Mesendoderm (in vitro differentiated cells): ENCODE measurements around the gene TRIM24. TPM values are rescaled to one million over a fixed set of nuclear protein-coding genes. Genes with fewer than 3 reads are reported as not detected.
"Not testable (repeated sequence)": the region's sequence is repeated elsewhere in the genome, so short reads cannot be mapped to it uniquely, and the experiment has no call there.

Source experiments
- DNase-seq: peaks from one replicate; pipeline ENCODE4 v3.0.0; 2013
- H2AK5ac ChIP-seq: 2 replicates; pipeline ENCODE4 v1.6.1; 2013; ENCODE audit warnings: low read length, inconsistent platforms
- H2BK120ac ChIP-seq: 2 replicates; pipeline ENCODE4 v1.6.1; 2013; ENCODE audit warnings: low read depth, mild to moderate bottlenecking, low read length, moderate library complexity, mixed read lengths
- H2BK15ac ChIP-seq: replicated peaks from 2 replicates; pipeline ENCODE4 v1.6.1; 2013; ENCODE audit warnings: low read depth, mild to moderate bottlenecking, moderate library complexity
- H2BK5ac ChIP-seq: 2 replicates; pipeline ENCODE4 v1.6.1; 2013; ENCODE audit warnings: low read length, inconsistent platforms
- H3K18ac ChIP-seq: 2 replicates; pipeline ENCODE4 v1.6.1; 2013; ENCODE audit warnings: mild to moderate bottlenecking, low read length, mixed read lengths
- H3K23ac ChIP-seq: one replicate; pipeline ENCODE4 v1.6.1; 2013; ENCODE audit warnings: low read length
- H3K27ac ChIP-seq: 2 replicates; pipeline ENCODE4 v1.5.1; 2013; ENCODE audit warnings: low read depth, mild to moderate bottlenecking, inconsistent platforms, low read length, moderate library complexity
- H3K27me3 ChIP-seq: 2 replicates; pipeline ENCODE4 v1.6.1; 2013; ENCODE audit warnings: low read length, control low read depth, mild to moderate bottlenecking, inconsistent platforms; ENCODE audit not compliant: insufficient read depth, poor library complexity
- H3K36me3 ChIP-seq: 2 replicates; pipeline ENCODE4 v1.6.1; 2013; ENCODE audit warnings: low read length, inconsistent platforms; ENCODE audit not compliant: control insufficient read depth, insufficient read depth
- H3K4ac ChIP-seq: one replicate; pipeline ENCODE4 v1.6.1; 2013; ENCODE audit warnings: low read depth, mild to moderate bottlenecking, low read length, moderate library complexity
- H3K4me1 ChIP-seq: 2 replicates; pipeline ENCODE4 v1.6.1; 2013; ENCODE audit warnings: low read depth, low read length, inconsistent platforms; ENCODE audit not compliant: control insufficient read depth
- H3K4me2 ChIP-seq: 2 replicates; pipeline ENCODE4 v1.6.1; 2013; ENCODE audit warnings: low read length
- H3K4me3 ChIP-seq: 2 replicates; pipeline ENCODE4 v1.5.1; 2013; ENCODE audit warnings: mild to moderate bottlenecking, low read length
- H3K56ac ChIP-seq: one replicate; pipeline ENCODE4 v1.6.1; 2013; ENCODE audit warnings: low read length
- H3K79me1 ChIP-seq: 2 replicates; pipeline ENCODE4 v1.6.1; 2013; ENCODE audit warnings: low read length, inconsistent platforms
- H3K79me2 ChIP-seq: 2 replicates; pipeline ENCODE4 v1.6.1; 2013; ENCODE audit warnings: mild to moderate bottlenecking, low read length; ENCODE audit not compliant: control insufficient read depth, insufficient read depth
- H3K9ac ChIP-seq: 2 replicates; pipeline ENCODE4 v1.6.1; 2013; ENCODE audit warnings: low read length, inconsistent platforms
- H4K5ac ChIP-seq: one replicate; pipeline ENCODE4 v1.6.1; 2013; ENCODE audit warnings: low read length
- H4K8ac ChIP-seq: one replicate; pipeline ENCODE4 v1.6.1; 2013; ENCODE audit warnings: low read depth, mild to moderate bottlenecking, control low read depth, low read length, moderate library complexity
- WGBS: extraction: QIAGEN DNeasy Blood & Tissue Kit; methylation state at CpG from one replicate; pipeline ENCODE4 v1.1.7; 2013; ENCODE audit warnings: low lambda C conversion rate, missing lambda C conversion rate; ENCODE audit not compliant: insufficient coverage; ENCODE audit errors: extremely low coverage; 5-methylcytosine and 5-hydroxymethylcytosine counted together
- polyA plus RNA-seq, 2 experiments: library from polyadenylated mRNA; stranded (reverse); fragments of 200-250 nt; gene quantifications; one replicate each; pipeline ENCODE4 v1.2.3, GENCODE V29; 2013

The TRIM24 gene
- 66.2 TPM for polyA plus RNA-seq (2013, experiment 1 of 2)
- 67.2 TPM for polyA plus RNA-seq (2013, experiment 2 of 2)

DNA sequence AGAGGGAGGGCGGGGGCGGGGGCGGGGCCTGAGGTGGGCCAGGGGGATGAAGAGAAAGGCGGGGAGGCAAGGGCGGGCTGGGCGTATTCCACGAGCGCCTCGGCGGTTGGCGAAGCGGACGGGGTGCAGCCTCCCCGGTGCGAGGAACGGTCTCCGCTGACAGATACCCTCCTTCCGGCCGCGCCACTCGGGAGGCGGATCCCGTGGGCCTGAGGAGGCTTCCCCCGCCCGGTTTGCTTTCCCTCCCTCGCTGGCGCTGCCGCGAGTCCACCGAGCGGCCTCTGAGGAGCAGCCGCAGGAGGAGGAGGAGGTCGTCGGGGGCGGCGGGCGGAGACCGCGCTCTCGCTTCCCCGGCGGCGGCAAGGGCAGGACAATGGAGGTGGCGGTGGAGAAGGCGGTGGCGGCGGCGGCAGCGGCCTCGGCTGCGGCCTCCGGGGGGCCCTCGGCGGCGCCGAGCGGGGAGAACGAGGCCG is at the start of gene TRIM24:
TRIM24 (plus strand) TSS at position 84 of the 473 bp plus-strand sequence; CDS start at position 374, 290 bp downstream.
- no peak within 1 kb of the TSS for H2BK15ac ChIP-seq
- peak within 1 kb of the TSS; percentile 75 for H2BK120ac ChIP-seq
- H3K27ac ChIP-seq, result peak within 1 kb of the TSS; percentile 99
- no peaks in the 10 kb centered on the region for H3K27me3 ChIP-seq
- H3K36me3 ChIP-seq, result no peaks in the 10 kb centered on the region
- no peak within 1 kb of the TSS for H4K5ac ChIP-seq
- peak within 1 kb of the TSS; percentile 92 for H3K4me3 ChIP-seq
- H3K4ac ChIP-seq, result peak within 1 kb of the TSS; percentile 75
- peak within 1 kb of the TSS; percentile 95 for H3K18ac ChIP-seq
- no peak within 1 kb of the TSS for H2AK5ac ChIP-seq
- no CpG with 5 or more reads among the region's 59 CpGs for WGBS
- peak within 1 kb of the TSS; percentile 70 for H4K8ac ChIP-seq
- no peak for DNase-seq
- H3K79me2 ChIP-seq, result peaks cover 39% of the 10 kb centered on the region
- H3K9ac ChIP-seq, result peak within 1 kb of the TSS; percentile 93
- H3K4me1 ChIP-seq, result peaks cover 4% of the 10 kb centered on the region
- H3K56ac ChIP-seq, result peak within 1 kb of the TSS; percentile 92
- no peaks in the 10 kb centered on the region for H3K79me1 ChIP-seq
- H2BK5ac ChIP-seq, result peak within 1 kb of the TSS; percentile 91
- no peak within 1 kb of the TSS for H3K23ac ChIP-seq
- peak within 1 kb of the TSS; percentile 30 for H3K4me2 ChIP-seq

DNA sequence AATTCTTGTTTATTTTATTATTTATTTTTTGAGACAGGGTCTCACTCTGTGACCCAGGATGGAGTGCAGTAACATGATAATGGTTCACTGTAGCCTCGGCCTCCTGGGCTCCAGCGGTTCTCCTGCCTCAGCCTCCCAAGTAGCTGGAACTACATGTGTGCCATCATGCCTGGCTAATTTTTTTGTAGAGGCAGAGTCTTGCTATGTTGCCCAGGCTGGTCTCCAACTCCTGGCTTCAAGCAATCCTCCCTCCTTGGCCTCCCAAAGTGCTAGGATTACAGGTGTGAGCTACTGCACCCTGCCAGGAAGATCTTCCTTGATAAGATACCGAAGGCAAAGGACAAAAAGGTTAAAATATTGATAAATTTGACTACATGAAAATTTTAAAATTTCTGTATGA is 48.0 kb upstream of the TRIM24 start:
- H3K4ac ChIP-seq, H3K27ac ChIP-seq, H2BK5ac ChIP-seq, H3K36me3 ChIP-seq, H3K23ac ChIP-seq, H3K79me1 ChIP-seq, H3K79me2 ChIP-seq, H3K9ac ChIP-seq, H3K18ac ChIP-seq, H2AK5ac ChIP-seq, DNase-seq, H3K56ac ChIP-seq, H3K4me1 ChIP-seq, H4K8ac ChIP-seq, H3K4me3 ChIP-seq, H4K5ac ChIP-seq, H2BK120ac ChIP-seq, H3K4me2 ChIP-seq, H3K27me3 ChIP-seq, H2BK15ac ChIP-seq: not testable (repeated sequence)
- WGBS, result no CpG with 5 or more reads among the region's 3 CpGs

DNA sequence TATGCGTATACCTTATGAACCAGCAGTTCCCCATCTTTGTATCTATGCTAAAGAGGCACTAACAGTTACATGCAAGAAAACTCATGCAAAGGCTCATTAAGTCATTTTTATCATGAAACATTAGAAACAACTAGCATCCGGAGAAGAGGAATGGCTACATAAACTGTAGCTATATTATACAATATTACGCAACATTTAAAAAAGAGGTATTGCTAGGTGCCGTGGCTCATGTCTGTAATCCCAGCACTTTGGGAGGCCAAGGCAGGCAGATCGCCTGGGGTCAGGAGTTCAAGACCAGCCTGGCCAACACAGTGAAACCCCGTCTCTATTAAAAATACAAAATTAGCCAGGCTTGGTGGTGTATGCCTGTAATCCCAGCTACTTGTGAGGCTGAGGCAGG is 47.1 kb upstream of the TRIM24 start:
- not testable (repeated sequence) for H3K79me1 ChIP-seq, H2BK15ac ChIP-seq, H4K8ac ChIP-seq, H2BK120ac ChIP-seq, H3K4me3 ChIP-seq, H3K4me2 ChIP-seq, H3K23ac ChIP-seq, H3K79me2 ChIP-seq, H4K5ac ChIP-seq, H3K27ac ChIP-seq, DNase-seq, H3K18ac ChIP-seq, H3K56ac ChIP-seq, H2AK5ac ChIP-seq, H3K4ac ChIP-seq, H2BK5ac ChIP-seq, H3K27me3 ChIP-seq, H3K4me1 ChIP-seq, H3K36me3 ChIP-seq, H3K9ac ChIP-seq
- no CpG with 5 or more reads among the region's 6 CpGs for WGBS

DNA sequence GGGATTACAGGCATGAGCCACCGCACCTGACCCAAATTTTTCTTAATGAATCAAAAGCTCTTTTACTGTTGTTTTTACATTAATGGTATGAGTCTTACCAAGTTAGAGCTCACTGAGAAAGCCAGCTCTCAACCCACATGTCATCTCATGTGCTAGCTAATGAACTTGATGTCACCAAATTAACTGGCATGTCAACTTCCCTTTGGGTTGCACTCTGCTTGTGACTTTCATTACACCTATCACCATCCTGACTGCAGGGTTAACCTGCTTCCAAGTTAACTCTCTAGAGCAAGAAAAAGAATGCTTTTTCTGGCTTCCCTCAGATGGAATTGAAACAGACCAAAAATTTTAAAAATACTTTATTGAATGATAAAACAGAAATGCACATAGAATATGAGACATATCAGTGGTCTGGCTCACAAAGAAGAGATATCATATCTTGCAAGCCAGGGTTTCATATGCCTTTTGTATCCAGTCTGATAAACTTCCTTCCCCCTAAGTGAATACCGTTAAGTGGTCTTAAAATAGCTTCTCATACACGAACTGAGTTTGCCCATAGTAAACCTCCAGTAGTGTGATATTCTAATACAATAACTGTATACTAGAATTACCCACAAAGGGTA is 42.9 kb upstream of the TRIM24 start:
- Histone ChIP-seq H3K4me2 (no peak overlapping the region), H3K56ac (no peak overlapping the region), H3K9ac (no peak overlapping the region), H2BK5ac (no peak overlapping the region), H3K36me3 (no peaks in the 10 kb centered on the region), H3K18ac (no peak overlapping the region), H3K27me3 (no peaks in the 10 kb centered on the region), H3K79me1 (no peaks in the 10 kb centered on the region), H2BK15ac (no peak overlapping the region), H4K8ac (no peak overlapping the region), H4K5ac (no peak overlapping the region), H2BK120ac (no peak overlapping the region), H3K4ac (no peak overlapping the region), H3K27ac (no peak overlapping the region), H3K4me3 (no peak overlapping the region), H3K23ac (no peak overlapping the region), H3K4me1 (no peaks in the 10 kb centered on the region), H3K79me2 (no peaks in the 10 kb centered on the region), H2AK5ac (no peak overlapping the region)
- WGBS, result no CpG with 5 or more reads among the region's 3 CpGs
- no peak for DNase-seq

DNA sequence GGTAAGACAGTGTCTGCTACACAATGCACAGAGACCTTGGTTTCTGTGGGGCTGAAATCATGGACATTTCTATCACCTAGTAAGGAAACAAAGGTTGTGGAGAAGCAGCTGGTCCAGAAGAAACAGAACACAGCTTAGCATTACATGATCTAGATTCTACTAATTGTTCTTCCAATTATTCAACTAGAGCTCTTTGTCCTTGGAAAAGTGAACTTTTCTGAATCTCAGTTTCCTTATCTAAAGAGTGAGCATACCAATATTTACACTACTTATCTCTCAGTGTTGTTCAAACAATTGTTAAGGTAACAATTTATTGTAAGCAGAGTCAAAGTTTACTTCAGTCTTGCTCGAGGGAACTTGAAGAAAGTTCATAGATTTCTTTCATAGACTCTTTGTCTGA is 42.3 kb upstream of the TRIM24 start:
- no peak overlapping the region for H3K56ac ChIP-seq
- H2BK120ac ChIP-seq, result no peak overlapping the region
- no peaks in the 10 kb centered on the region for H3K4me1 ChIP-seq
- no peak overlapping the region for H3K4ac ChIP-seq
- no peak overlapping the region for H3K4me2 ChIP-seq
- no peak overlapping the region for H3K23ac ChIP-seq
- H3K79me1 ChIP-seq, result no peaks in the 10 kb centered on the region
- no peak overlapping the region for H4K5ac ChIP-seq
- H4K8ac ChIP-seq, result no peak overlapping the region
- no peak overlapping the region for H3K18ac ChIP-seq
- H3K27ac ChIP-seq, result no peak overlapping the region
- H3K9ac ChIP-seq, result no peak overlapping the region
- H3K4me3 ChIP-seq, result no peak overlapping the region
- no peaks in the 10 kb centered on the region for H3K36me3 ChIP-seq
- no peak overlapping the region for H2BK15ac ChIP-seq
- H3K79me2 ChIP-seq, result no peaks in the 10 kb centered on the region
- no peak overlapping the region for H2AK5ac ChIP-seq
- no peak overlapping the region for H2BK5ac ChIP-seq
- no peak for DNase-seq
- no CpG with 5 or more reads among the region's 1 CpG for WGBS
- no peaks in the 10 kb centered on the region for H3K27me3 ChIP-seq

DNA sequence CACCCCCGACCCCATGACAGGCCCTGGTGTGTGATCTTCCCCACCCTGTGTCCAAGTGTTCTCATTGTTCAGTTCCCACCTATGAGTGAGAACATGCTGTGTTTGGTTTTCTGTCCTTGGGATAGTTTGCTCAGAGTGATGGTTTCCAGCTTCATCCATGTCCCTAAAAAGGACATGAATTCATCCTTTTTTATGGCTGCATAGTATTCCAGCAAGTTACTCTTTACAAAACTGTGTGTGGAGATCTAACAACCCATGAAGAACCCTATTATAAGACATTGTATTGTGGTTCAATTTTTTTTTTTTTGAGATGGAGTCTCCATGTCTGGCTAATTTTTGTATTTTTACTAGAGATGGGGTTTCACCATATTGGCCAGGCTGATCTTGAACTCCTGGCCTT is 41.7 kb upstream of the TRIM24 start:
- not testable (repeated sequence) for H3K4ac ChIP-seq, H3K56ac ChIP-seq, H3K4me1 ChIP-seq, H2AK5ac ChIP-seq, H4K8ac ChIP-seq, H3K4me2 ChIP-seq, H2BK15ac ChIP-seq, DNase-seq, H3K27me3 ChIP-seq, H3K79me1 ChIP-seq, H3K79me2 ChIP-seq, H4K5ac ChIP-seq, H2BK5ac ChIP-seq, H2BK120ac ChIP-seq, H3K27ac ChIP-seq, H3K23ac ChIP-seq, H3K36me3 ChIP-seq, H3K4me3 ChIP-seq, H3K9ac ChIP-seq, H3K18ac ChIP-seq
- no CpG with 5 or more reads among the region's 1 CpG for WGBS
